DOHH2 (cell line): ENCODE measurements around the gene UTS2.

ENCODE experiments used
- H3F3A ChIP-seq: fragments of 200-600 bp; sonication (generic), shearing (Covaris generic); 2 replicates; pipeline ENCODE4 v1.6.0; 2016; ENCODE audit warnings: antibody characterized with exemption, mild to moderate bottlenecking; ENCODE audit not compliant: control insufficient read depth, insufficient read depth
- H3K27ac ChIP-seq: fragments of 200-600 bp; sonication (generic); 2 replicates; pipeline ENCODE4 v1.5.1; 2014; ENCODE audit warnings: low read depth, mild to moderate bottlenecking, low read length, moderate library complexity
- H3K27me3 ChIP-seq: fragments of 200-600 bp; sonication (generic); 2 replicates; pipeline ENCODE4 v1.6.1; 2014; ENCODE audit warnings: mild to moderate bottlenecking, low read length, mixed read lengths; ENCODE audit not compliant: control insufficient read depth
- H3K36me3 ChIP-seq: fragments of 200-600 bp; sonication (generic); 2 replicates; pipeline ENCODE4 v1.6.1; 2014; ENCODE audit warnings: mild to moderate bottlenecking, low read length, moderate library complexity, mixed read lengths; ENCODE audit not compliant: control insufficient read depth
- H3K4me1 ChIP-seq: fragments of 200-600 bp; sonication (generic); 2 replicates; pipeline ENCODE4 v1.6.1; 2014; ENCODE audit warnings: mild to moderate bottlenecking, low read length, mixed read lengths; ENCODE audit not compliant: control insufficient read depth
- H3K4me2 ChIP-seq: fragments of 200-600 bp; sonication (generic); 2 replicates; pipeline ENCODE4 v1.6.0; 2014; ENCODE audit warnings: mild to moderate bottlenecking, low read length, moderate library complexity
- H3K4me3 ChIP-seq: fragments of 200-600 bp; sonication (generic); 2 replicates; pipeline ENCODE4 v1.5.1; 2014; ENCODE audit warnings: mild to moderate bottlenecking, low read length, mixed read lengths
- H3K79me2 ChIP-seq: fragments of 200-600 bp; sonication (generic); 2 replicates; pipeline ENCODE4 v1.6.1; 2014; ENCODE audit warnings: mild to moderate bottlenecking, low read length, mixed read lengths; ENCODE audit not compliant: control insufficient read depth
- H3K9me2 ChIP-seq: fragments of 200-600 bp; sonication (generic); replicated peaks from 2 replicates; pipeline ENCODE4 v1.6.1; 2014; ENCODE audit warnings: mild to moderate bottlenecking, low read length, mixed read lengths; ENCODE audit not compliant: control insufficient read depth
- H3K9me3 ChIP-seq: fragments of 200-600 bp; sonication (generic); 2 replicates; pipeline ENCODE4 v1.6.1; 2014; ENCODE audit warnings: antibody characterized with exemption, low read length, mixed read lengths; ENCODE audit not compliant: control insufficient read depth, insufficient read depth
- H4K20me1 ChIP-seq: fragments of 200-600 bp; sonication (generic); 2 replicates; pipeline ENCODE4 v1.6.0; 2014; ENCODE audit warnings: low read depth, mild to moderate bottlenecking, antibody characterized with exemption, low read length, moderate library complexity; ENCODE audit not compliant: control insufficient read depth, insufficient read depth
- EZH2phosphoT487 ChIP-seq: fragments of 200-600 bp; sonication (generic); IDR thresholded peaks from 2 replicates; pipeline ENCODE4 v1.6.1; 2017; ENCODE audit warnings: borderline replicate concordance, mild to moderate bottlenecking, antibody characterized with exemption, low read length, moderate library complexity, mixed read lengths
- TF ChIP-seq, protein P1 (sequence below): fragments of 200-600 bp; sonication (generic); IDR thresholded peaks from one replicate; pipeline ENCODE4 v1.5.1; 2014; ENCODE audit warnings: antibody characterized with exemption, mild to moderate bottlenecking, low read depth, low read length; ENCODE audit not compliant: poor library complexity, severe bottlenecking

UTS2 gene

DNA sequence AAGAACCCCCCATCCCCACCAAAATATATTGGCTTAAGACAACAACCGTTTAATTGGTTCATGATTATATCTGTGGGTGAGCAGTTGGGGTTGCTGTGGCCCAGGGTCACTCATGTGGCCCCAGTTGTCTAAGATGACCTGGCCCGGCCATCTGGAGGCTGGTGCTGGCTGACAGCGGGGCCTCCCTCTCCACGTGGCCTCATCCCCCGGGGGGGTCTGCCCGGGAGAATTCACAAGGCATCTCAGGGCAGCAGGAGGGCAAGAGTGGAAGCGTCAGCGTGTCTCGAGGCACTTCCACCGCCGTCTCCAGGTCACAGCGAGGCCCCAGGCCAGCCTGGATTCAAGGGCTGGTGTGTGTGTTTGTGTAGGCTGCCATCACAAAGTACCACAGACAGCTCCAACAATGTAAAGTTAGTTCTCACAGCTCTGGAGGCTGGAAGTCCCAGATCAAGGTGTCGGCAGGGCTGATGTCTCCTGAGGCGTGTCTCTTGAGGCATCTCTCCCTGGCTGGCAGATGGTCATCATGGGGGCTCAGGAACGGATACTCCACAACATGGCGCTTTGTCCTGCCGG, 11.0 kb upstream of the UTS2 start:
- Histone ChIP-seq H3F3A (no peaks in the 10 kb centered on the region), H3K27me3 (no peaks in the 10 kb centered on the region), H3K4me2 (no peak overlapping the region), H3K36me3 (no peaks in the 10 kb centered on the region), H3K4me3 (no peak overlapping the region), H3K9me2 (no peaks in the 10 kb centered on the region), H3K4me1 (no peaks in the 10 kb centered on the region), H3K9me3 (no peaks in the 10 kb centered on the region), H4K20me1 (no peaks in the 10 kb centered on the region), H3K79me2 (no peaks in the 10 kb centered on the region), H3K27ac (no peak overlapping the region)
- TF ChIP-seq, protein P1, sequence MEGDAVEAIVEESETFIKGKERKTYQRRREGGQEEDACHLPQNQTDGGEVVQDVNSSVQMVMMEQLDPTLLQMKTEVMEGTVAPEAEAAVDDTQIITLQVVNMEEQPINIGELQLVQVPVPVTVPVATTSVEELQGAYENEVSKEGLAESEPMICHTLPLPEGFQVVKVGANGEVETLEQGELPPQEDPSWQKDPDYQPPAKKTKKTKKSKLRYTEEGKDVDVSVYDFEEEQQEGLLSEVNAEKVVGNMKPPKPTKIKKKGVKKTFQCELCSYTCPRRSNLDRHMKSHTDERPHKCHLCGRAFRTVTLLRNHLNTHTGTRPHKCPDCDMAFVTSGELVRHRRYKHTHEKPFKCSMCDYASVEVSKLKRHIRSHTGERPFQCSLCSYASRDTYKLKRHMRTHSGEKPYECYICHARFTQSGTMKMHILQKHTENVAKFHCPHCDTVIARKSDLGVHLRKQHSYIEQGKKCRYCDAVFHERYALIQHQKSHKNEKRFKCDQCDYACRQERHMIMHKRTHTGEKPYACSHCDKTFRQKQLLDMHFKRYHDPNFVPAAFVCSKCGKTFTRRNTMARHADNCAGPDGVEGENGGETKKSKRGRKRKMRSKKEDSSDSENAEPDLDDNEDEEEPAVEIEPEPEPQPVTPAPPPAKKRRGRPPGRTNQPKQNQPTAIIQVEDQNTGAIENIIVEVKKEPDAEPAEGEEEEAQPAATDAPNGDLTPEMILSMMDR: no peak
- no peak for TF ChIP-seq EZH2phosphoT487

DNA sequence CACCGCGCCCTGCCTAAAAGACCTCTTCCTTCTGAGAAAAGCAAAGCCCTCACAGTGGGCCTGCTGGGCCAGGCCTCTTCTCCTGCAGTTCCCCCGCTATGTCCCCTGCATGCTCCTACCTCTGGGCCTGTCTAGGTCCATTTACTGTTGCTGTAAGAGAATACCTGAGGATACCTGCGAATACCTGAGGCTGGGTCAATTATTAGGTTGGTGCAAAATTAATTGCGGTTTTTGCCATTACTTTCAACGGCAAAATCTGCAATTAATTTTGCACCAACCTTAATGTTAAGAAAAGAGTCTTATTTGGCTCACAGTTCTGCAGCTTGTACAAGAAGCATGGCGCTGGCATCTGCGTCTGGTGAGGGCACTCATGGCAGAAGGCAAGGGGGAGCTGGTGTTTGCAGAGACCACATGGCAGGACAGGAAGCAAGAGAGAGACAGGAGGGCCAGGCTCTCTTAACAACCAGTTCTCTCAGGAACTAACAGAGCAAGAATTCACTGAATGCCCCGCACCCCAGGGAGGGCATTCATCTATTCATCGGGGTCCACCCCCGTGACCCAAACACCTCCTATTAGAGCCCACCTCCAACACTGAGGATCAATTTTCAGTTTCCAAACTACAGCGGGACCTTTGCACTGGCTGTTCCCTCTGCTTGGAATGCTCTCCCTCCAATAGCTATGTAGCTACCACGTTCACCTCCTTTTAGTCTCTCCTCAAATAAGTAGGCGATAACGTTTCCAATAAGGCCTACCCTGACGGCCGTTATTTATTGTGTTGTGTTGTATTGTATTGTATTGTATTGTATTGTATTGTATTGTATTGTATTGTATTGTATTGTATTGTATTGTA, 9.6 kb upstream of the UTS2 start:
- TF ChIP-seq, protein P1: no peak
- no peak for TF ChIP-seq EZH2phosphoT487
- Histone ChIP-seq H3K36me3 (no peaks in the 10 kb centered on the region), H4K20me1 (no peaks in the 10 kb centered on the region), H3K9me2 (no peaks in the 10 kb centered on the region), H3K4me2 (no peak overlapping the region), H3K27ac (no peak overlapping the region), H3K4me3 (no peak overlapping the region), H3K9me3 (no peaks in the 10 kb centered on the region), H3K4me1 (no peaks in the 10 kb centered on the region), H3K79me2 (no peaks in the 10 kb centered on the region), H3F3A (no peaks in the 10 kb centered on the region), H3K27me3 (no peaks in the 10 kb centered on the region)

DNA sequence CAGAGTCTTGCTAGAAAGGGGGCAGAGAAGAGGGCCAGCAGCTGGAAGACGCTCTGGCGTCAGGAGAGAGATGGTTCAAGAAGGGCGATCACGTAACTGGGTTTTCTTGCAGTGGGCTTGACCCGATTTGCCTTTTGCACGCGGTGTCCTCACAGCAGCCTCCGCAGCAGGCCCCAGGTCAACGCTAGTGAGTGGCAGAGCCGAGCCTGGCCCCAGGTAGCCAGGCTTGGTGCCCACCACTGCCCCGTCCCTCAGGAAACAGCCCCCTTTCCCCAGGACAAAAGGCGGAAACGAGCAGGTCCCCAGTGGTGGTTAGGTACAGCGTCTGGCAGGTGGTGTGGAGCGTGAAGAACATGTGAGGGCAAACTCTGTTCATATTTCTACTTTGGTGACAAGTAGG, 8.6 kb upstream of the UTS2 start:
- H3K27me3 ChIP-seq: no peaks in the 10 kb centered on the region

More for the DNA sequence above, 8.6 kb upstream of the UTS2 start:
- Histone ChIP-seq H4K20me1 (no peaks in the 10 kb centered on the region), H3K79me2 (no peaks in the 10 kb centered on the region), H3F3A (no peaks in the 10 kb centered on the region), H3K9me3 (no peaks in the 10 kb centered on the region), H3K36me3 (no peaks in the 10 kb centered on the region), H3K27ac (no peak overlapping the region), H3K9me2 (no peaks in the 10 kb centered on the region), H3K4me3 (no peak overlapping the region), H3K4me1 (peaks cover 2% of the 10 kb centered on the region), H3K4me2 (no peak overlapping the region)
- TF ChIP-seq, protein P1: no peak
- no peak for TF ChIP-seq EZH2phosphoT487
